GM19397 (cell line): ENCODE data around the gene SSX1.
"Not testable (repeated sequence)": the region's sequence is repeated elsewhere in the genome, so short reads cannot be mapped to it uniquely, and the experiment has no call there.

Source experiments
- ATAC-seq: cut with Tn5 transposase; IDR thresholded peaks from one replicate; pipeline ENCODE4 v1.9.1; 2021; ENCODE audit warnings: mild to moderate bottlenecking, moderate library complexity; ENCODE audit not compliant: unreplicated experiment

SSX1 gene

GRCh38 chrX:48255062-48255796 is at the start of gene SSX1:
Gene SSX1, plus strand, starts transcription at chrX:48255392. Its CDS starts 1,850 bp downstream, at chrX:48257242.
- ATAC-seq: not testable (repeated sequence)

GRCh38 chrX:48214341-48214740 is 40.9 kb upstream of the SSX1 start:
- ATAC-seq: not testable (repeated sequence)

- not testable (repeated sequence) for ATAC-seq
These were observed 31.0 kb upstream of the SSX1 start for GRCh38 chrX:48224196-48224595.

GRCh38 chrX:48252945-48253344 is 2.2 kb upstream of the SSX1 start:
- ATAC-seq: not testable (repeated sequence)

- ATAC-seq: not testable (repeated sequence)
These were observed 19.2 kb downstream of the SSX1 start for GRCh38 chrX:48274365-48274764.

GRCh38 chrX:48278958-48279357 is 23.8 kb downstream of the SSX1 start:
- ATAC-seq: no peak

- not testable (repeated sequence) for ATAC-seq
These were observed 25.5 kb downstream of the SSX1 start for GRCh38 chrX:48280729-48281128.

GRCh38 chrX:48306175-48306574 is 51.0 kb downstream of the SSX1 start:
- ATAC-seq: no peak

GRCh38 chrX:48313996-48314395 is 58.8 kb downstream of the SSX1 start:
- not testable (repeated sequence) for ATAC-seq
